ENCODE results near the gene TEKTIP1. TPM values are rescaled to one million over a fixed set of nuclear protein-coding genes. Genes with fewer than 3 reads are reported as not detected.
A peak's percentile ranks its signal among the peaks of the same experiment; 100 is the strongest.

The TEKTIP1 gene
- total and polyA plus RNA-seq, 9 donors, result 0.54 to 5.6 (median 3.6) TPM; not detected in 2

DNA sequence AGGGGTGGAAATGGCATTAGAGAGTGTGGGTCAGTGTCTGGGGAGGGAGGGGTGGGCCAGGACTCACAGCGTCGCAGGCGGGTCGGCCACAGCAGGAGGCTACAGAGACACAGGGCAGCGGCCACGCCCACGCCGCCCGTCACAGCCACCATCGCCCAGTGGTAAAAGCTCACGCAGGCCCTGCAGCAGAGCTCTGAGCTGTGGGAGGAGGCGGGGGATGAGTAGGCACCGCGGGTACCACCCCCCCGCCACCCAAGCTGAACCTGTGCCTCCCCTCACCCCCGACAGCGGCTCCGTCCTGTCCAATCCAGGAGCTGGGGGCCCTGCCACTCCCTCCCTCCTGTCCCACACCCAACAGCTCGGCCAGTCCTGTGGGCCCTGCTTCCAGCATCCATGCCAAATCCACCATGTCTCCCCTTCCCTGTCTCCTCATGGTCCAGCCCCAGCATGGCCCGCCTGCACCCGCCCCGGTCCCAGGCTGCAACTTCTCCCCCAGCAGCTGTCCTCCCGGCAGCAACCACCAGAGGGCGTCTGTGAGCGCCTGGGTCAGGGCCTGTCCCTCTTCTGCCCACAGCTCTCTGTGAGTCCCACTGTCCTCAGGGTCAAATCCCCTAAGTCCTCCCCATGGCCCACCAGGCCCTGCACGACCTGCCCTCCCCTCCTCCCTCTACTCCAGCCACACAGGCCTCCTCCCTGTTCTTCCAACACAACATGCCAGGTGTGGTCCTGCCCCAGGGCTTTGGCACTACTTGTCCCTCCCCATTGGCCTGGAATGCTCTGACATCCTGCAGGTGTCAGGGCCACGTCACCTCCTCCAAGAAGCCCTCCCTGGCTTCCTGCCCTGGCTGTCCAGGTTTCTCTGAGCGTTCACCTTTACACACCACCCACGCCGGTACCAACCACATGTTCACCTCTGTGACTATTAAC is 6.0 kb downstream of the TEKTIP1 start:
- TF ChIP-seq CTCF (IDR thresholded peaks at IDR 0.05), result peak; percentile 66 to 81 (median 74)
- TF ChIP-seq POLR2A (IDR thresholded peaks at IDR 0.05), result no peak
- intact Hi-C loops (cut with DNase I), result loop anchor here in 2 of 4 donors (5.0 to 10.0 kb wide), 2 partner anchors 70 to 72 kb away; no protein-coding TSS in a partner anchor
- H3K9me3 ChIP-seq, result no peaks in the 10 kb centered on the region
- no peaks in the 10 kb centered on the region for H3K4me1 ChIP-seq (ENCODE audit: insufficient read depth)
- peak; percentile 49 to 82 (median 69) for DNase-seq
- 59 to 64% (median 60%) methylated on average over 28 to 30 of the region's 30 CpGs for WGBS, 3 donors
- H3K4me3 ChIP-seq, result no peak overlapping the region
- H3K27me3 ChIP-seq, result no peaks in the 10 kb centered on the region
- H3K36me3 ChIP-seq, result no peaks in the 10 kb centered on the region
- H3K27ac ChIP-seq, result no peak overlapping the region

GRCh38 chr19:3545669-3546034 is 6.7 kb downstream of the TEKTIP1 start:
- TF ChIP-seq CTCF (IDR thresholded peaks at IDR 0.05) (no peak), POLR2A (IDR thresholded peaks at IDR 0.05) (no peak), EP300 (IDR thresholded peaks at IDR 0.05) (no peak)
- Histone ChIP-seq H3K4me3 (no peak overlapping the region), H3K4me1 (ENCODE audit: insufficient read depth) (no peaks in the 10 kb centered on the region), H3K27me3 (no peaks in the 10 kb centered on the region), H3K9me3 (no peaks in the 10 kb centered on the region), H3K27ac (no peak overlapping the region), H3K36me3 (no peaks in the 10 kb centered on the region)
- intact Hi-C loops (cut with DNase I), result loop anchor here in 2 of 4 donors (5.0 to 10.0 kb wide), 2 partner anchors 69 to 72 kb away; no protein-coding TSS in a partner anchor
- WGBS, 3 donors, result 64 to 67% (median 67%) methylated on average over 10 of the region's 10 CpGs
- no peak for DNase-seq

DNA sequence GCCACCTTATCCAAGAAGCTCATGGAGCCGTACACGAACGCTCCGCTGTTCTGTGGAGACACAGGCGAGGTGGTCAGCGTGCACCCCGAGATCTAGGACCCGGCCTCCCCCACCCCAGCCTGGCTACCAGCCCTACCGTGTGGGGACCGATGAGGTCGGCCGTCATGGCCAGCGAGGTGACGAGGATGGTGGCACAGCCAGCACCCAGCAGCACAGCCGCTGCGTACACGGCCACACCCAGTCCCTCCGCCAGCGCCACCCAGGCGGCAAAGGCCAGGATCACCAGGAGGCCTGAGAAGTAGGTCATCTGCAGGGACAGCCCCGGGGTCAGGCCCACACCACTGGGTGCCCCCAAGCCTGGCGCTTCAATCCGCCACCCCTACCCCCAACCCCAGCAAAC is 7.1 kb downstream of the TEKTIP1 start:
- Histone ChIP-seq H3K4me3 (no peak overlapping the region), H3K27ac (no peak overlapping the region), H3K9me3 (no peaks in the 10 kb centered on the region), H3K27me3 (no peaks in the 10 kb centered on the region), H3K36me3 (no peaks in the 10 kb centered on the region), H3K4me1 (ENCODE audit: insufficient read depth) (no peaks in the 10 kb centered on the region)
- 86 to 91% (median 87%) methylated on average over 21 to 23 of the region's 23 CpGs for WGBS, 3 donors
- DNase-seq, result peak in 2 of 5 donors; percentile 29 to 32
- intact Hi-C loops (cut with DNase I), result loop anchor here in 2 of 4 donors (5.0 to 10.0 kb wide), 2 partner anchors 69 to 71 kb away; no protein-coding TSS in a partner anchor
- TF ChIP-seq CTCF (IDR thresholded peaks at IDR 0.05) (no peak), POLR2A (IDR thresholded peaks at IDR 0.05) (no peak), EP300 (IDR thresholded peaks at IDR 0.05) (no peak)

GRCh38 chr19:3547301-3547731 is 8.3 kb downstream of the TEKTIP1 start:
- Histone ChIP-seq H3K27ac (no peak overlapping the region), H3K4me3 (no peak overlapping the region), H3K4me1 (ENCODE audit: insufficient read depth) (no peaks in the 10 kb centered on the region), H3K36me3 (no peaks in the 10 kb centered on the region), H3K27me3 (no peaks in the 10 kb centered on the region), H3K9me3 (no peaks in the 10 kb centered on the region)
- intact Hi-C loops (cut with DNase I), result loop anchor here in 2 of 4 donors (5.0 to 10.0 kb wide), 2 partner anchors 67 to 70 kb away; no protein-coding TSS in a partner anchor
- WGBS, 3 donors, result 83 to 85% (median 85%) methylated on average over 15 of the region's 15 CpGs
- peak in 2 of 5 donors; percentile 25 to 26 for DNase-seq
- peak in 1 of 3 donors; percentile 11 for TF ChIP-seq CTCF (IDR thresholded peaks at IDR 0.05)
- no peak for TF ChIP-seq POLR2A (IDR thresholded peaks at IDR 0.05)
